CD14-positive monocyte (primary cell): ENCODE results near the gene YTHDC1. TPM values are rescaled to one million over a fixed set of nuclear protein-coding genes. Genes with fewer than 3 reads are reported as not detected.
A peak's percentile ranks its signal among the peaks of the same experiment; 100 is the strongest.

ENCODE experiments used
- DNase-seq, 3 donors: peaks; one replicate each; pipeline ENCODE4 v3.0.0-alpha.2; 2011 to 2022
- H2AFZ ChIP-seq: 2 replicates; pipeline ENCODE4 v1.6.0; 2012; ENCODE audit warnings: mild to moderate bottlenecking, low read depth, low read length, inconsistent platforms; ENCODE audit not compliant: insufficient read depth, poor library complexity, severe bottlenecking
- H3K27ac ChIP-seq, 2 donors: 1 replicate in 1 of 2; 2 replicates in 1 of 2; pipeline ENCODE4 v1.5.1; 2012 to 2013; ENCODE audit warnings: low read length in 2 of 2, control low read depth in 1 of 2, inconsistent platforms in 1 of 2, low read depth in 1 of 2, mild to moderate bottlenecking in 1 of 2
- H3K27me3 ChIP-seq, 2 donors: one replicate each; pipeline versions ENCODE4 v1.6.0 to v1.6.1; 2011 to 2013; ENCODE audit warnings: low read length in 2 of 2; ENCODE audit not compliant: control insufficient read depth in 2 of 2, insufficient read depth in 2 of 2
- H3K36me3 ChIP-seq, 2 donors: replicated peaks in 1 of 2; 1 replicate in 1 of 2; 2 replicates in 1 of 2; pipeline versions ENCODE4 v1.5.1 to v1.6.1; 2012 to 2013; ENCODE audit warnings: low read length in 2 of 2, control low read depth in 1 of 2, inconsistent platforms in 1 of 2, mild to moderate bottlenecking in 1 of 2; ENCODE audit not compliant: insufficient read depth in 2 of 2, control insufficient read depth in 1 of 2
- H3K4me1 ChIP-seq, 2 donors: 1 replicate in 1 of 2; 2 replicates in 1 of 2; pipeline versions ENCODE4 v1.5.1 to v1.6.1; 2012 to 2013; ENCODE audit warnings: low read length in 2 of 2, control low read depth in 1 of 2, inconsistent platforms in 1 of 2, mild to moderate bottlenecking in 1 of 2, moderate library complexity in 1 of 2; ENCODE audit not compliant: insufficient read depth in 2 of 2, control insufficient read depth in 1 of 2
- H3K4me2 ChIP-seq: replicated peaks from 2 replicates; pipeline ENCODE3; 2012; ENCODE audit warnings: low read length, moderate library complexity, mild to moderate bottlenecking; ENCODE audit not compliant: poor library complexity, severe bottlenecking; ENCODE audit errors: extremely low read depth
- H3K4me3 ChIP-seq, 3 experiments: fragments of 200-600 bp in 1 of 3; sonication (generic) in 1 of 3; replicated peaks in 1 of 3; 1 replicate in 2 of 3; 2 replicates in 1 of 3; pipeline ENCODE4 v1.5.1; 2011 to 2013; ENCODE audit warnings: low read length in 3 of 3, mild to moderate bottlenecking in 3 of 3, control low read depth in 2 of 3, low read depth in 2 of 3, inconsistent platforms in 1 of 3, moderate library complexity in 1 of 3
- H3K79me2 ChIP-seq: 2 replicates; pipeline ENCODE4 v1.6.0; 2012; ENCODE audit warnings: mild to moderate bottlenecking, control low read depth, inconsistent platforms, low read length, moderate library complexity; ENCODE audit not compliant: insufficient read depth
- H3K9ac ChIP-seq: 2 replicates; pipeline ENCODE4 v1.6.0; 2017; ENCODE audit warnings: low read length, mild to moderate bottlenecking; ENCODE audit not compliant: insufficient read depth, poor library complexity, severe bottlenecking
- H3K9me3 ChIP-seq, 2 donors: replicated peaks in 1 of 2; 1 replicate in 1 of 2; 2 replicates in 1 of 2; pipeline versions ENCODE4 v1.5.1 to v1.6.1; 2012 to 2013; ENCODE audit warnings: low read length in 2 of 2, control low read depth in 1 of 2; ENCODE audit not compliant: control insufficient read depth in 1 of 2, insufficient read depth in 1 of 2
- H4K20me1 ChIP-seq: 2 replicates; pipeline ENCODE4 v1.6.0; 2012; ENCODE audit warnings: mild to moderate bottlenecking, low read length, control low read depth, moderate library complexity; ENCODE audit not compliant: insufficient read depth
- H3K27ac Mint-ChIP-seq, 7 donors: one replicate each; pipeline ENCODE4 v1.8.0; 2020; ENCODE audit warnings: mild to moderate bottlenecking in 7 of 7, mixed read lengths in 7 of 7, moderate library complexity in 6 of 7, inconsistent platforms in 2 of 7
- H3K27me3 Mint-ChIP-seq, 3 donors: one replicate each; pipeline ENCODE4 v1.8.0; 2021 to 2022; ENCODE audit warnings: low read depth in 3 of 3, mild to moderate bottlenecking in 3 of 3, mixed read lengths in 3 of 3, moderate library complexity in 3 of 3, inconsistent platforms in 1 of 3
- H3K36me3 Mint-ChIP-seq, 2 donors: one replicate each; pipeline ENCODE4 v1.8.0; 2020; ENCODE audit warnings: mixed read lengths in 2 of 2, inconsistent platforms in 1 of 2, mild to moderate bottlenecking in 1 of 2
- H3K4me1 Mint-ChIP-seq: one replicate; pipeline ENCODE4 v1.8.0; 2020; ENCODE audit warnings: mild to moderate bottlenecking, mixed read lengths
- H3K4me3 Mint-ChIP-seq, 2 donors: one replicate each; pipeline ENCODE4 v1.8.0; 2020; ENCODE audit warnings: mild to moderate bottlenecking in 2 of 2, mixed read lengths in 2 of 2, moderate library complexity in 1 of 2
- H3K9me3 Mint-ChIP-seq, 7 donors: one replicate each; pipeline ENCODE4 v1.8.0; 2020 to 2022; ENCODE audit warnings: mixed read lengths in 7 of 7, mild to moderate bottlenecking in 6 of 7, moderate library complexity in 6 of 7, inconsistent platforms in 2 of 7
- WGBS: methylation state at CpG from one replicate; pipeline ENCODE4 v1.1.5; 2013; ENCODE audit warnings: missing lambda C conversion rate; ENCODE audit not compliant: insufficient coverage; 5-methylcytosine and 5-hydroxymethylcytosine counted together
- intact Hi-C, 2 donors: fragments of 100-400 bp; cut with micrococcal nuclease; formaldehyde crosslinking; loops; one replicate each; pipeline versions ENCODE4 v1.15.0 to v1.15.1; 2023
- polyA plus RNA-seq, 3 donors: library from polyadenylated mRNA; depleted of rRNA in 1 of 3; unstranded in 2 of 3; stranded (reverse) in 1 of 3; fragments of 300-500 nt in 2 of 3; fragments of >200 nt in 1 of 3; fragmentation: Illumina TruSeq in 2 of 3; gene quantifications; 1 replicate in 2 of 3; 2 replicates in 1 of 3; pipeline ENCODE4 v1.2.3, GENCODE V29; 2012 to 2021
- TF ChIP-seq, protein P1 (sequence below): fragments of 200-600 bp; IDR thresholded peaks from one replicate; pipeline ENCODE4 v1.8.0; 2022; ENCODE audit warnings: antibody characterized with exemption, mild to moderate bottlenecking

The YTHDC1 gene
- polyA plus RNA-seq, 3 donors: 11.0 to 30.8 (median 11.5) TPM

DNA sequence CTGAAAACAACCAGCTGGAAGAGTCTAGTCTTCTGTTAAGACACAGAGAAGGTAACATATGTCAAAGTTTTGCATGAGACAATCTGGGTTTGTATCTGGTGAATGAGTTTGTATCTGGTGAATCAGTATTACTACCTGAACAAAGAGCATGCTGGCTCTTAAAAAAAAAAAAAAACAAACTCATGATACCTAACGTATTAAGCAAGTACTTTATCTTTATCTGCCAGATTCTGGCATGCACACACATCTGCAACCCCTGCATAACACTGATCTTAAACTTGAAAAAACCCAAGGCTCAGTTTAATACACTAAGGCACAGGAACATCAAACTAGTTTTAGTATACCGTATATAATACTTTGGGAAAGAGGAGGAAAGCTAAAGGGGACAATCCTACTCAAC lies 5.8 kb downstream of the YTHDC1 start:
- Histone ChIP-seq H3K9me3 (no peaks in the 10 kb centered on the region), H3K4me3 (no peak overlapping the region), H3K27me3 (no peaks in the 10 kb centered on the region), H3K9ac (no peak overlapping the region), H2AFZ (no peak overlapping the region), H4K20me1 (peaks cover 95% of the 10 kb centered on the region), H3K27ac (peak overlapping the region in 1 of 2 donors; percentile 24), H3K79me2 (peaks cover 100% of the 10 kb centered on the region), H3K4me2 (no peak overlapping the region), H3K36me3 (peaks cover 3 to 5% of the 10 kb centered on the region in 2 donors), H3K4me1 (peaks cover 12 to 22% of the 10 kb centered on the region in 2 donors)
- no peak for DNase-seq
- Mint-ChIP-seq H3K27ac (peak overlapping the region in 1 of 7 donors; percentile 30), H3K27me3 (no peaks in the 10 kb centered on the region), H3K4me3 (no peak overlapping the region), H3K9me3 (no peaks in the 10 kb centered on the region), H3K36me3 (peaks cover 5 to 7% of the 10 kb centered on the region in 2 donors), H3K4me1 (peaks cover 47% of the 10 kb centered on the region)
- TF ChIP-seq, protein P1, sequence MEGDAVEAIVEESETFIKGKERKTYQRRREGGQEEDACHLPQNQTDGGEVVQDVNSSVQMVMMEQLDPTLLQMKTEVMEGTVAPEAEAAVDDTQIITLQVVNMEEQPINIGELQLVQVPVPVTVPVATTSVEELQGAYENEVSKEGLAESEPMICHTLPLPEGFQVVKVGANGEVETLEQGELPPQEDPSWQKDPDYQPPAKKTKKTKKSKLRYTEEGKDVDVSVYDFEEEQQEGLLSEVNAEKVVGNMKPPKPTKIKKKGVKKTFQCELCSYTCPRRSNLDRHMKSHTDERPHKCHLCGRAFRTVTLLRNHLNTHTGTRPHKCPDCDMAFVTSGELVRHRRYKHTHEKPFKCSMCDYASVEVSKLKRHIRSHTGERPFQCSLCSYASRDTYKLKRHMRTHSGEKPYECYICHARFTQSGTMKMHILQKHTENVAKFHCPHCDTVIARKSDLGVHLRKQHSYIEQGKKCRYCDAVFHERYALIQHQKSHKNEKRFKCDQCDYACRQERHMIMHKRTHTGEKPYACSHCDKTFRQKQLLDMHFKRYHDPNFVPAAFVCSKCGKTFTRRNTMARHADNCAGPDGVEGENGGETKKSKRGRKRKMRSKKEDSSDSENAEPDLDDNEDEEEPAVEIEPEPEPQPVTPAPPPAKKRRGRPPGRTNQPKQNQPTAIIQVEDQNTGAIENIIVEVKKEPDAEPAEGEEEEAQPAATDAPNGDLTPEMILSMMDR: no peak
- intact Hi-C loops: no loop called here
- 57% methylated on average over 1 of the region's 2 CpGs for WGBS

DNA sequence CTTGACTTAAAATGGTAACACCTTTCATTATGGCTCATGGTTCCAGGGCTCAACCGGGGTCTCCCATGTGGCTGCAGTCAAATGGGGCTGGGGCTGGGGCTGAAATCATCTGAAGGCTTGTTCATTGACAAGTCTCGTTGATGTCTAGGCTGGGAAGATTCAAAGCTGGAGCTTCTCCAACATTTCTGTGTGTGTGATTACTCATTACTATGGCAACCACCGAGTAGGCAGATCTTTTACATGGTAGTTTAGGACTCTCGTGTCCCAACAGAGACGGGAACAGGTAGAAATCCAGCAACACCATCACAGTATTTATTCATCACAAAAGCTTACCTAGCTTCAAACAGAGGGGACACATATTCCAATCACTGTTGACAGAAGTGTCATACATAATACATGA lies 7.8 kb downstream of the YTHDC1 start:
- Histone ChIP-seq H4K20me1 (peaks cover 99% of the 10 kb centered on the region), H3K4me3 (no peak overlapping the region), H3K9me3 (no peaks in the 10 kb centered on the region), H3K36me3 (peaks cover 12 to 16% of the 10 kb centered on the region in 2 donors), H2AFZ (no peak overlapping the region), H3K4me1 (peaks cover under 1 to 4% of the 10 kb centered on the region in 2 donors), H3K27ac (no peak overlapping the region), H3K9ac (no peak overlapping the region), H3K27me3 (no peaks in the 10 kb centered on the region), H3K79me2 (peaks cover 100% of the 10 kb centered on the region), H3K4me2 (no peak overlapping the region)
- Mint-ChIP-seq H3K27me3 (peaks cover 0 to under 1% (median 0%) of the 10 kb centered on the region in 3 donors), H3K36me3 (peaks cover 14% of the 10 kb centered on the region in 2 donors), H3K4me3 (no peak overlapping the region), H3K9me3 (no peaks in the 10 kb centered on the region), H3K27ac (peak overlapping the region in 4 of 7 donors; percentile 22 to 60 (median 40)), H3K4me1 (peaks cover 30% of the 10 kb centered on the region)
- intact Hi-C loops: no loop called here
- WGBS: 91% methylated on average over 4 of the region's 5 CpGs
- TF ChIP-seq, protein P1: no peak
- no peak for DNase-seq
